HL-60 (cell line): ENCODE data around the gene EIF2B5.

Source experiments
- DNase-seq, 2 experiments: peaks; one replicate each; pipeline ENCODE4 v3.0.0-alpha.2; 2010 to 2020; ENCODE audit warnings: low read depth in 1 of 2, low spot score in 1 of 2
- H3K27ac ChIP-seq: fragments of 250-450 bp; sonication (Bioruptor Pico); replicated peaks from 2 replicates; pipeline ENCODE4 v1.5.1; 2020; ENCODE audit warnings: mild to moderate bottlenecking, moderate library complexity
- H3K27me3 ChIP-seq: fragments of 250-450 bp; sonication (Bioruptor Pico); 2 replicates; pipeline ENCODE4 v1.5.1; 2021; ENCODE audit warnings: mild to moderate bottlenecking, moderate library complexity; ENCODE audit not compliant: insufficient read depth, poor library complexity, severe bottlenecking
- H3K4me3 ChIP-seq: replicated peaks from 2 replicates; pipeline ENCODE4 v1.5.1; 2011; ENCODE audit warnings: mild to moderate bottlenecking, control low read depth, low read length; ENCODE audit not compliant: insufficient read depth
- CTCF ChIP-seq: IDR thresholded peaks from one replicate; pipeline ENCODE4 v1.5.1; 2011; ENCODE audit warnings: low read length, control low read depth, inconsistent platforms; ENCODE audit not compliant: insufficient read depth
- GABPA ChIP-seq: IDR thresholded peaks from 2 replicates; pipeline ENCODE4 v1.6.1; 2012; ENCODE audit warnings: low read depth
- POLR2AphosphoS5 ChIP-seq: IDR thresholded peaks from 2 replicates; pipeline ENCODE4 v1.6.1; 2012; ENCODE audit warnings: low read depth
- SPI1 ChIP-seq: IDR thresholded peaks from 2 replicates; pipeline ENCODE4 v1.6.1; 2012; ENCODE audit warnings: low read depth, mild to moderate bottlenecking, borderline replicate concordance
- TF ChIP-seq, protein P1 (sequence below): IDR thresholded peaks from 2 replicates; pipeline ENCODE4 v1.6.1; 2012; ENCODE audit warnings: low read depth; ENCODE audit not compliant: insufficient replicate concordance

Gene EIF2B5

DNA sequence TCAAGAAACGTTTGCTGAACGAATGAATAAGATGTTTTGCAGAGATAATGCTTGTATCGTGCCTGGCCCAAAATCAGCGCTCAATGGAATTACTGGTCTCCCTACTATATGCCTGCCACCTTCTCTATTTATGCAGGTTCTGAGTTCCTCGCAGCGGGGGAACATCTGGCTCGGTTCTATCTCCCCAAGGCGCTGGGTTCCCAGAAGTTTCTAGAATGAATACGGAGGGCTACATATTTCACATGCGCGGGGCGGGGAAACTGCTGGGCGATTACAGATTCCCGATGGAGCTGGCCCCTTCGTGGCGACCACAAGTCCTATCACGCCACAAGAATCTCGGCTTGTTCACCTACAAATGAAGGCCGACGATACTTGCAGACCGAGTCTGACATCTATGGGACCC, 411 bp upstream of the EIF2B5 start:
- Histone ChIP-seq H3K27ac (peak overlapping the region; percentile 87), H3K4me3 (peak overlapping the region; percentile 81), H3K27me3 (no peaks in the 10 kb centered on the region)
- TF ChIP-seq SPI1 (no peak), CTCF (no peak), POLR2AphosphoS5 (no peak), GABPA (no peak)
- TF ChIP-seq, protein P1, sequence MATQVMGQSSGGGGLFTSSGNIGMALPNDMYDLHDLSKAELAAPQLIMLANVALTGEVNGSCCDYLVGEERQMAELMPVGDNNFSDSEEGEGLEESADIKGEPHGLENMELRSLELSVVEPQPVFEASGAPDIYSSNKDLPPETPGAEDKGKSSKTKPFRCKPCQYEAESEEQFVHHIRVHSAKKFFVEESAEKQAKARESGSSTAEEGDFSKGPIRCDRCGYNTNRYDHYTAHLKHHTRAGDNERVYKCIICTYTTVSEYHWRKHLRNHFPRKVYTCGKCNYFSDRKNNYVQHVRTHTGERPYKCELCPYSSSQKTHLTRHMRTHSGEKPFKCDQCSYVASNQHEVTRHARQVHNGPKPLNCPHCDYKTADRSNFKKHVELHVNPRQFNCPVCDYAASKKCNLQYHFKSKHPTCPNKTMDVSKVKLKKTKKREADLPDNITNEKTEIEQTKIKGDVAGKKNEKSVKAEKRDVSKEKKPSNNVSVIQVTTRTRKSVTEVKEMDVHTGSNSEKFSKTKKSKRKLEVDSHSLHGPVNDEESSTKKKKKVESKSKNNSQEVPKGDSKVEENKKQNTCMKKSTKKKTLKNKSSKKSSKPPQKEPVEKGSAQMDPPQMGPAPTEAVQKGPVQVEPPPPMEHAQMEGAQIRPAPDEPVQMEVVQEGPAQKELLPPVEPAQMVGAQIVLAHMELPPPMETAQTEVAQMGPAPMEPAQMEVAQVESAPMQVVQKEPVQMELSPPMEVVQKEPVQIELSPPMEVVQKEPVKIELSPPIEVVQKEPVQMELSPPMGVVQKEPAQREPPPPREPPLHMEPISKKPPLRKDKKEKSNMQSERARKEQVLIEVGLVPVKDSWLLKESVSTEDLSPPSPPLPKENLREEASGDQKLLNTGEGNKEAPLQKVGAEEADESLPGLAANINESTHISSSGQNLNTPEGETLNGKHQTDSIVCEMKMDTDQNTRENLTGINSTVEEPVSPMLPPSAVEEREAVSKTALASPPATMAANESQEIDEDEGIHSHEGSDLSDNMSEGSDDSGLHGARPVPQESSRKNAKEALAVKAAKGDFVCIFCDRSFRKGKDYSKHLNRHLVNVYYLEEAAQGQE: no peak
- peak in 1 of 2 experiments; percentile 4 for DNase-seq

DNA sequence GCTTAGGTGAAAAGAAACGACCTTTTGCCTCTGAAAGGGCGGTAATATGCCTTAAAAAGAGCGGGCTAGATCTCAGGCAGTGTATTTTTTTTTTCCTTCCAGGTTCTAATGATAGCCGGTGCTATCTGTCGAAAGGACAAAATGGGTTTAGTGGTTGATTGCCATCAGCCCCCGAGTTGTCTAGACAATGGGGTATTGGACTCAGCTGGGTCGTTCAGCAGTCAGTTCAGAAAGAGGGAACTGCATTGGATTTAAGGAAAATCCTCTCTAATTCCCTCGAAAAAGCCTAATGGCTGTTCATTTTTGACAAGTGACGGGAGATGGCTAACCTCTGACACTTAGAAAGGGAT, 728 bp downstream of the EIF2B5 start:
- TF ChIP-seq POLR2AphosphoS5 (no peak), SPI1 (peak; percentile 43; the same call in 1 of the 2 replicates), GABPA (no peak), CTCF (no peak)
- TF ChIP-seq, protein P1: no peak
- H3K4me3 ChIP-seq: peak overlapping the region; percentile 81
- no peaks in the 10 kb centered on the region for H3K27me3 ChIP-seq
- H3K27ac ChIP-seq: peak overlapping the region; percentile 87
- DNase-seq: no peak

DNA sequence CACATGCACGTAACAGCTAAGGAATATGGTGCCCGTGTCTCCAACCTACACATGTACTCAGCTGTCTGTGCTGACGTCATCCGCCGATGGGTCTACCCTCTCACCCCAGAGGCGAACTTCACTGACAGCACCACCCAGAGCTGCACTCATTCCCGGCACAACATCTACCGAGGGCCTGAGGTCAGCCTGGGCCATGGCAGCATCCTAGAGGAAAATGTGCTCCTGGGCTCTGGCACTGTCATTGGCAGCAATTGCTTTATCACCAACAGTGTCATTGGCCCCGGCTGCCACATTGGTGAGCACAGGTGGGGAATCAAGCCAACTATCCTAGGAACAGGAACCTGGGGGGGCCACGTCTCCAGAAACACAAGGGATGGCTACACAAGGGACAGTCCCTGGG, 5.3 kb downstream of the EIF2B5 start:
- Histone ChIP-seq H3K27ac (no peak overlapping the region), H3K4me3 (no peak overlapping the region), H3K27me3 (no peaks in the 10 kb centered on the region)
- TF ChIP-seq POLR2AphosphoS5 (no peak), CTCF (no peak)
- no peak for DNase-seq

DNA sequence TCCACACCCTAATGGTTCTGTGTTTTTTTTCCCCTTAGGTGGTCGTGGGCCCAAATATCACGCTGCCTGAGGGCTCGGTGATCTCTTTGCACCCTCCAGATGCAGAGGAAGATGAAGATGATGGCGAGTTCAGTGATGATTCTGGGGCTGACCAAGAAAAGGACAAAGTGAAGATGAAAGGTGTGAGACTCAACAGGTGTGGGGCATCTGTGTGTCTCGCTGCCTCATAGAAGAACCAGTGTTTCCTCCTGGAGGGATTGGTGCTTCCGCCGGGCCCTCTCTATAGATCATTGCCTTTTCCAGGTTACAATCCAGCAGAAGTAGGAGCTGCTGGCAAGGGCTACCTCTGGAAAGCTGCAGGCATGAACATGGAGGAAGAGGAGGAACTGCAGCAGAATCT, 7.0 kb downstream of the EIF2B5 start:
- DNase-seq: no peak
- Histone ChIP-seq H3K27me3 (no peaks in the 10 kb centered on the region), H3K4me3 (no peak overlapping the region)

More for the DNA sequence above, 7.0 kb downstream of the EIF2B5 start:
- TF ChIP-seq SPI1 (no peak), POLR2AphosphoS5 (no peak), CTCF (no peak), GABPA (no peak)
- TF ChIP-seq, protein P1: no peak
- H3K27ac ChIP-seq: no peak overlapping the region
